GM19238 (cell line): ENCODE results near the gene NCKIPSD.
"Not testable (repeated sequence)": the region's sequence is repeated elsewhere in the genome, so short reads cannot be mapped to it uniquely, and the experiment has no call there.

Source experiments
- DNase-seq: peaks from one replicate; pipeline ENCODE4 v3.0.0; 2011; ENCODE audit warnings: low spot score; ENCODE audit not compliant: insufficient read length

The NCKIPSD gene

GRCh38 chr3:48685603-48686511 lies at the start of gene NCKIPSD:
NCKIPSD (minus strand) TSS chr3:48685915; CDS start chr3:48685807, 108 bp downstream.
- DNase-seq = peak; percentile 94

DNA sequence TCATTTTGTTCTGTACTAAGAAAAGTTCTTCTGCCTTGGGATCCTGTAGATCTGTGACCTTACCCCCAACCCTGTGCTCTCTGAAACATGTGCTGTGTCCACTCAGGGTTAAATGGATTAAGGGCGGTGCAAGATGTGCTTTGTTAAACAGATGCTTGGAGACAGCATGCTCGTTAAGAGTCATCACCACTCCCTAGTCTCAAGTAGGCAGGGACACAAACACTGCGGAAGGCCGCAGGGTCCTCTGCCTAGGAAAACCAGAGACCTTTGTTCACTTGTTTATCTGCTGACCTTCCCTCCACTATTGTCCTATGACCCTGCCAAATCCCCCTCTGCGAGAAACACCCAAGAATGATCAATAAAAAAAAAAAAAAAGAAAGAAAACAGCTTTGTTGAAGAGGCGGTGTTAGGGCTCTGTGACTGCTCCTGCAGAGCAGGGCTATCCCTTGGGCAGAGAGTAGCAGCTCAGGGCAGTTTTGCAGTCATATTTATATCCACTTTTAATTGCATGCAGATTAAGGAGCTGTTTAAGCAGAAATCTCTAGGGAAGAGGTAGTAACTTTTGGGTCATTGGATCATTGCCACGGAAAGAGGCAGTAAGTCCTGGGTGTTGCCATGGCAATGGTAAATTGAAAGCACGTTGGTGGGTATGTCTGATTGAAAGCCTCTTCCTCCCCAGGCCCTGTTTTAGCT lies 49.5 kb upstream of the NCKIPSD start:
- not testable (repeated sequence) for DNase-seq

DNA sequence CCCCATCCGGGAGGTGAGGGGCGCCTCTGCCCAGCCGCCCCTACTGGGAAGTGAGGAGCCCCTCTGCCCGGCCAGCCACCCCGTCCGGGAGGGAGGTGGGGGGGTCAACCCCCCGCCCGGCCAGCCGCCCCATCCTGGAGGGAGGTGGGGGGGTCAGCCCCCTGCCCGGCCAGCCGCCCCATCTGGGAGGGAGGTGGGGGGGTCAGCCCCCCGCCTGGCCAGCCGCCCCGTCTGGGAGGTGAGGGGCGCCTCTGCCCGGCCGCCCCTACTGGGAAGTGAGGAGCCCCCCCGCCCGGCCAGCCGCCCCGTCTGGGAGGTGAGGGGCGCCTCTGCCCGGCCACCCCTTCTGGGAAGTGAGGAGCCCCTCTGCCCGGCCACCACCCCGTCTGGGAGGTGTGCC lies 48.8 kb upstream of the NCKIPSD start:
- DNase-seq = not testable (repeated sequence)

DNA sequence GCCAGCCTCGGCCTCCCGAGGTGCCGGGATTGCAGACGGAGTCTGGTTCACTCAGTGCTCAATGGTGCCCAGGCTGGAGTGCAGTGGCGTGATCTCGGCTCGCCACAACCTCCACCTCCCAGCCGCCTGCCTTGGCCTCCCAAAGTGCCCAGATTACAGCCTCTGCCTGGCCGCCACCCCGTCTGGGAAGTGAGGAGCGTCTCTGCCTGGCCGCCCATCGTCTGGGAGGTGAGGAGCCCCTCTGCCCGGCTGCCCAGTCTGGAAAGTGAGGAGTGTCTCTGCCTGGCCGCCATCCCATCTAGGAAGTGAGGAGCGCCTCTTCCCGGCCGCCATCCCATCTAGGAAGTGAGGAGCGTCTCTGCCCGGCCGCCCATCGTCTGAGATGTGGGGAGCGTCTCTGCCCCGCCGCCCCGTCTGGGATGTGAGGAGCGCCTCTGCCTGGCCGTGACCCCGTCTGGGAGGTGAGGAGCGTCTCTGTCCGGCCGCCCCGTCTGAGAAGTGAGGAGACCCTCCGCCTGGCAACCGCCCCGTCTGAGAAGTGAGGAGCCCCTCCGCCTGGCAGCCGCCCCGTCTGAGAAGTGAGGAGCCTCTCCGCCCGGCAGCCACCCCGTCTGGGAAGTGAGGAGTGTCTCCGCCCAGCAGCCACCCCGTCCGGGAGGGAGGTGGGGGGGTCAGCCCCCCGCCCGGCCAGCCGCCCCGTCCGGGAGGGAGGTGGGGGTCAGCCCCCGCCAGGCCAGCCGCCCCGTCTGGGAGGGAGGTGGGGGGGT lies 48.2 kb upstream of the NCKIPSD start:
- not testable (repeated sequence) for DNase-seq

DNA sequence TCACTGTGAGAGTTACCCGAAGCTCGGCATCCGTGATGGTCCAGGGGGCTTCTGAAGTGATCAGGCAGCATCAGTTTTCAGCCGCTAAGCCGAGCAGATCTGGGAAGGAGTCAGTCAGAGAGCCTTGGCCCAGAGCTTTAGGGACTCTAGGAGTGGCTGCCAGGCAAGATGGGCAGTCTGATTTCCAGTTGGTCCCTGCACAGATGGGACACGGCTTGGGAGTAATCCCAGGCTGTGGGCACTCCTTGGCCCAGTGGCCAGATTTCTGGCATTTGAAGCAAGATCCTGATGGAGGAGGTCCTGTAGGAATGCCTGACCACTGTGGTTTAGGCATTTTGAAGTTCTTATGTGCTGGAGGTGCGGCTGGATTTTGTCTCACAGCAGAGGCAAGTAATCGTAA lies 41.8 kb upstream of the NCKIPSD start:
- DNase-seq = no peak

- not testable (repeated sequence) for DNase-seq
These were observed 39.6 kb upstream of the NCKIPSD start for GRCh38 chr3:48725185-48725855.

DNA sequence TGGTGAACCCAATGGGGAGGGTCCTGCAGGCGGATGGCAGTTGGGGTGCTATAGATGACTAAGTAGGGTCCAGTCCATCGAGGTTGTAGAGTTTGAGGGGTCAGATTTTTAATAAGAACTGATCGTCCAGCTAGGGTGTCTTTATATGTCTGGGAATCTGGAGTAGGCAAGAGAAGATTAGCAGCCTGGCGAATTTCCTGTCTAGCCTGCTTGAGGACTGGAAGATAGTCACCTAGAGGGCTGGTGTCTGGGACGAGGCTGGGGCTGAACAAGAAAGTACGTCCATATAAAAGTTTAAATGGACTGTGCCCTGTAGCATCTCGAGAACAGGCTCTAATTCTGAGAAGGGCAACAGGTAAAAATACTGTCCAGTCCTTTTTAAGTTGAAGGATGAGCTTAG lies 38.0 kb upstream of the NCKIPSD start:
- DNase-seq = no peak

GRCh38 chr3:48723293-48723692 lies 37.6 kb upstream of the NCKIPSD start:
- not testable (repeated sequence) for DNase-seq

GRCh38 chr3:48716982-48717746 lies 31.4 kb upstream of the NCKIPSD start, which contains the start of gene IP6K2:
IP6K2 (minus strand) TSS chr3:48717221; CDS start chr3:48695291, 21,930 bp downstream.
- peak; percentile 97 for DNase-seq

- no peak for DNase-seq
These were observed 30.8 kb upstream of the NCKIPSD start for GRCh38 chr3:48716508-48716981.

DNA sequence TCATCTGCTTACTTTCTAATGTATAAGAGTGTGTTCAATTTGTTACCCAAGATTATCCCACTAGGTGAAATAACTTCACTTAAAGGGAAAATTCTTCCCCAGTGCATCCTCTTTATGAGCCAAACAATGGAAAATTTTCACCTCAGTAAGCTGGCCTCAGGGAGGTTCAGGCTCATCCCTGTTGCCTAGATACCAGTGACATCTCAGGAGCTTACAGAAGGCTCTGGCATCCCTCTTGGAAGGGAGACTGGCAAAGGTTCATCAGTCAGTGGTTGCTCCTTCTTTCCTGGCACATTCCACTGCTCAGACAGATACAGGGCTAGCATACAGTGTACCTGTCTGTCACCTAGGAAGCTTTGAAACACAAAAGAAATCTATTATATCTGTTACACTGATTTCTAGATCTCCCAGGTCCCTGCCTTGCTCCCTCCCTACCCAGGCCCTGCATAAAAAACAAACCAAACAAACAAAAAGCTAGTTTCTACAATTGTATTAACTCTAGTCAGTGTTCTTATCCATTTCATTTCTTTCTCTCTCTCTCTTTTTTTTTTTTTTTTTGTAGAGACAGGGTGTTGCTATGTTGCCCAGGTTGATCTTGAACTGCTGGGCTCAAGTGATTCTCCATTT lies 29.6 kb upstream of the NCKIPSD start:
- DNase-seq = no peak

DNA sequence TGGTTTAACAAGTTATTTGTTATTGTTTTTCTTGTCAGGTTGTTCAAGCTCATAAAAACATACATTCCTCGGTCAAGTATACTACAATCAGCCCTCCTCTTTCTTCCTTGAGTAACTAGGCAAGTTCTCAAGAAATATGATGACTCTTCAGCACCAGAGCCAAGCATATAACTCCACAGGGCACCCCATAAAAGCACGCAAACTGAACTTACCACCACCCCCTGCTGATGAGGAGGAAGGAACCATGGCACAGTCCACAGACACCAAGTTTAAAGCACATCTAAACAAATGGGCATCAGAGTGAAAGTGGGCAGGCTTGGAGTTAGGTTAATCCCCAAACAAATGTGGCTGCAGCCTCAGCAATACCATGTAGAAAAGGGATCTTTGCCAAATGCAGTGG lies 26.0 kb upstream of the NCKIPSD start:
- no peak for DNase-seq

DNA sequence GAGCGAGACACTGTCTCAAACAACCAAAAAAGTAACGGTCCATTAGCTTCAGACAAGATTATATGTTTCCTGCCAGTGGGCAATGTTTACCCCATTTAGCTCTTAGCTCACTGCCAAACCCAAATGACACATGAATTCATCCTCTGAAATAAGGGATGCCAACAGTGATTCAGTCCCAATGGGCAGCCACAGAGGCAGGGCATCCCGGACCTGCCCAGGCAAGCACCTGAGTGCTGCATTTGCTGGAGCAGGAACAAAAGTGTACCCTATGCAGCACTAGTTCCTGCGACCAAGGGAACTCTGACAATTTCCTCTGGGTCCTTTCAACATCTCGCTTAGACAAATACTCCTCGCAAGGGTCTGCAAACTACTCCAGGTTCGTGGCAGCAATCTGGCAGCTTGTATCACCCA lies 23.3 kb upstream of the NCKIPSD start:
- no peak for DNase-seq

DNA sequence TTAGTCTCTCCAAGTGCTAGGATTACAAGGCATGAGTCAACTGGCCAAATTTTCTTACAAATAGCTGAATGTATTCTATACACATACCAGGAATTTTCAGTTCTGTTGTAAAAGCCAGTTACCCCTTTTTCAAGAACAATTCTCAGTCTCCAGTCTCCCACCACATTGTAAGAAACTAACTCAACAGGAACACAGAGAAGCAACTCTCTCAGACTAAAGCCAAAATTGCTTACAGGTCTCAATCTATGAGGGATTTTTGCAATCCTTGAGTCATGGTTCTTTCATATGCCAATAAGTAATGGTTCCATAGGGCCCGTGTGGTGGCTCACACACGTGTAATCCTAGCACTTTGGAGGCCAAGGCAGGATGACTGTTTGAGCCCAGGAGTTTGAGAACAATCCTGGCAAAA lies 22.8 kb upstream of the NCKIPSD start:
- DNase-seq = no peak

DNA sequence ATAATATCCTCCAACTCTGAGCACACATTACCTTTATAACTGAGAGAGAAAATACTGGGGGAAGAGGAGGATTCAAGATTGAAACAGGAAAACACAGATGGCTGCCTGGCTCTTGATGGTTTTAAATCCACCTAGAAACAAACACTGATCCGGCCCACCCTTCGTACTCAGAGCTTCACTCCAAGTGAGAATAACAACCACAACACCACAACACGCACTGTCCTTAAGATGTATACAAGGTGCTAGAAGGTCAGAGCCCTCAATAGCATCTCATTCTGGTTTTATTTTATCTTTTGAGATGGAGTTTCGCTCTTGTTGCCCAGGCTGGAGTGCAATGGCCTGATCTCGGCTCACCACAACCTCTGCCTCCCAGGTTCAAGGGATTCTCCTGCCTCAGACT lies 21.4 kb upstream of the NCKIPSD start:
- DNase-seq = no peak

DNA sequence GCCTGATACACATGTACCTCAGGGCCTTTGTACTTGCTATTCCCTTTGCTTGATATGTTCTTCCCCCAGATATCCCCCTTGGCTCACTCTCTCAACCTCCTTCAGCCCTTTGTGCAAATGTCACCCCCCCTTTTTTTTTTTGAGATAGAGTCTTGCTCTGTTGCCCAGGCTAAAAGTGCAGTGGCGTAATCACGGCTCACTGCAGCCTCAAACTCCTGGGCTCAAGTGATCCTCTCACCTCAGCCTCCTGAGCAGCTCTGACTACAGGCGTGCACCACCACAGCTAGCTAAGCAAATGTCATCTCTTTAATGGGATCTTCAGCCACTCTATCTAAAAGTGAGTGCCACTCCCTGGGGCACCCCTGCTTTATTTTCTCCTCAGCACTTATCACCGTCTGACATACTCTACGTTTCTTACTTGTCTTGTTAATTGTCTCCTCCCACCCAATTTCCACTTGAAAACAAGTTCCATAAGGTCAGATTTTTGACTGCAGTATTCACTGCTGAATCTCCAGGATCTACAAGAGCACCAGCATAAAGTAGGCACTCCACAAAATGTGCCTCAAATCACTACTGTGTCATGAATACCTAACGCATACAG lies 16.7 kb upstream of the NCKIPSD start:
- DNase-seq = no peak

- no peak for DNase-seq
These were observed 15.2 kb upstream of the NCKIPSD start for GRCh38 chr3:48700731-48701405.

DNA sequence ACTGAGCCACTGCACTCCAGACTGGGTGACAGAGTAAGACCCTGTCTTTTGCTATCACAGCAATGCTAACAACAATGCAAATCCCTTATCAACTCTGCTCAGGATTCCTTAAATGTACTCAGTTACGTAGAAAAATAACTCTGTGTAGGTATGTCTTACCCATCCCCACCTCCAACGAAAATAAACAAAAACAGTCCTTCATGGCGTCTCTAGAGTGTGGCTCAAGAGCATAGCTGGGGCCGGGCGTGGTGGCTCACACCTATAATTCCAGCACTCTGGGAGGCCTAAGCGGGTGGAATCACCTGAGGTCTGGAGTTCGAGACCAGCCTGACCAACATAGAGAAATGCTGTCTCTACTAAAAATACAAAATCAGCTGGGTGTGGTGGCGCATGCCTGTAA lies 13.2 kb upstream of the NCKIPSD start:
- DNase-seq = no peak

DNA sequence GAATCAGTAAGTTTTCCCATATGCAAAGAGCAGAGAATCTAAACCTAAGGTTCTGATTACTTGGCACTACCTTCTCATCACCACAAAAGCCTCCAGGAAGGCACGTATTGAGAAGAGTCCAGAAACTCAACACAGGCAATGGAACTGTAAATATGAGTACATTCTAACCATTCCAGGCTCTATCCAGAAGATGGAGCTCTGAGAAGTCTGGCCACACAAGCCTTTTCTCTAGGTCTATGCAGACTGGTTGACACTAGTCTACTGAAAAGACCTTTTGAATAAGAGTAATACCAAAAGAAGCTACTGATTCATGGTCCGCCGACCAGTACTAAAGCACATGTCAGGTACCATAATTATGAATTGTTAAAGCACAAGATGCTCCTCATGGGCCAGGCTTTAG lies 12.2 kb upstream of the NCKIPSD start:
- DNase-seq = no peak
